GM18520 (cell line): ENCODE measurements around the gene PGS1.
"Not testable (repeated sequence)": the region's sequence is repeated elsewhere in the genome, so short reads cannot be mapped to it uniquely, and the experiment has no call there.

Experiments used
- ATAC-seq: cut with Tn5 transposase; IDR thresholded peaks from one replicate; pipeline ENCODE4 v1.9.1; 2021; ENCODE audit not compliant: unreplicated experiment

The PGS1 gene

DNA sequence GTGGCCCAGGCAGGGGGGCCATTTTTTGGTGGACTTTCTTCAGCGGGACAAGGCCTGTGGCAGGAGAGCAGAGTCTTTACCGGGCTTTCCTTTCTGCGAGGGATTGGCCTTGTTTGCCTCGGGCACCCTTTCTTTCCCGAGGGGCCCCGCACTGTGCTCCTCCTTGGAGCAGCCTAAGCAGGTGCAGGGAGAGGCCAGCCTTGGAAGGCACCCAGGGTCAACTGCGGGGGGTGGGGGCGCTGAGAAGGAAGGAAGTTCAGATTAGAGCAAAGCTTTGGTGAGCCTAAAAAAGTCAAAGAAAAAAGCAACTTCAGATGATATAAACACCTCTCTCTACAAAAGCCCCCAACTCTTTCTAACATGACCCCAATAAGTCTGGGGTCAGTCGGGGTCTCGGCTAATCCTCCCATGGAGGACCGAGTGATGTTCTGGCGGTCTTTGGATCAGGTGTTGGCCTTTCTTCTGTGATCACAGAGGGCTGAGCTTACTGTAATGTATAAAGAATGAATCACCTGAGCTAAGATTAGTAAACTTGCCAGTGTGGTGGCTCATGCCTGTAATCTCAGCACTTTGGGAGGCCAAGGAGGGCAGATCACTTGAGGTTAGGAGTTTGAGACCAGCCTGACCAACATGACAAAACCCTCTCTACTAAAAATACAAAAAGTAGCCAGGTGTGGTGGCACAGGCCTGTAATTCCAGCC lies 63.0 kb downstream of the PGS1 start:
- no peak for ATAC-seq

DNA sequence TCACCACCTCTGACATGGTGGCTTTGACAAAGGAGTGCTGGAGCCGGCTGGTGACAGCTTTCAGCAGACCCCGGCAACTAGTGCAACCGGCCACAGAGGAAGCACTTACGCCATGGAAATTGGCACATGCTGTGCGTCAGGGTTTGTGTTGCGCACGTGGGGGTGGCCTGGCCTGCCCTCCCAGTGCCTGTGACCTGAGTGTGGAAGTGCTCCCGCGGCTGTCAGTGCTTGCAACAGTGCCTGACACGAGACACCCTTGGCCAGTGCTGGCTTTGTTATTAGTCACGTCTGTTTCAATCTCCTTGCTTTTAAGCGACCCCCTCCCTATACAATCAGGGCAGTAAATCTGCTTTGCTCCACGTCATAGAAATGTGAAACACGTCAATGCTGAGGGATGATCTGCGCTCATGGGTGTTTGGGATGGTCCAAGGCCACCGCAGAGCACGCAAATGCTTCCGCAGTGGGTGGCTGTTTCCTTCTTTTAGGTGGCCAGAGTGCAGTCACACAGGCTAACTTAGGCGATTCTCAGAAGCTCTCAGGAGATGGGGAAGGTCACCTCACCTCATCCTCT lies 64.3 kb downstream of the PGS1 start:
- no peak for ATAC-seq

- no peak for ATAC-seq
Measured at GRCh38 chr17:78444392-78444791, 65.9 kb downstream of the PGS1 start.

GRCh38 chr17:78446833-78447232 lies 68.4 kb downstream of the PGS1 start:
- no peak for ATAC-seq

GRCh38 chr17:78448356-78448993 lies 70.0 kb downstream of the PGS1 start:
- ATAC-seq: no peak

DNA sequence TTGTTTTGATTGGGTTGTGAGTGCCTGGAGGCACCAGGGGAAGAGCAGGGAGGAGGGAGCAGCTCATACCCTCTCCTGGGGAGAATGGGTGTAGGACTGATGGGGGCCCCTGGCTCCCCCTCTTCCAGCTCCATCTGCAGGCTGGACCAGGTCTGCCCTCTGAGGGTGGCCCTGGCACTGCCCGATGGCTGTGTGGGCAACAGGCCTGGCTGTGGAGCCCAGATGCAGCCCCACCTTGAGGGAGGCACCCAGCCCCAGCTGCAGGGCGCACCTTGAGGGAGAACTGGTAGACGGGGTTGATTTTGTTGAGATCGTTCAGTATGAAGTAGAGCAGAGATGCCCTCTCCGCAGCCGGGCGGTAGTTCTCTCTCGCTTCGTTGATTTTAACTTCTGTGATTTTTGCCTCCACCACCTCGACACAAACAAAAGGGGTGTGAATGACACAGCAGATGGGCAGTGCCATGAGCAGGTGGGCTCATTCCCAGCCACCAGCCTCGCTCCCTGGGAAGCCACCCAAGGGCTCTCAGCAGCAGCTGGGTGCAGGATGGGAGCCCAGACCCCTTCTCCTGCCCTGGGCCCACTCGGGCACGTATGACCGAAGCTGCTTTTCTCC lies 71.6 kb downstream of the PGS1 start:
- no peak for ATAC-seq

DNA sequence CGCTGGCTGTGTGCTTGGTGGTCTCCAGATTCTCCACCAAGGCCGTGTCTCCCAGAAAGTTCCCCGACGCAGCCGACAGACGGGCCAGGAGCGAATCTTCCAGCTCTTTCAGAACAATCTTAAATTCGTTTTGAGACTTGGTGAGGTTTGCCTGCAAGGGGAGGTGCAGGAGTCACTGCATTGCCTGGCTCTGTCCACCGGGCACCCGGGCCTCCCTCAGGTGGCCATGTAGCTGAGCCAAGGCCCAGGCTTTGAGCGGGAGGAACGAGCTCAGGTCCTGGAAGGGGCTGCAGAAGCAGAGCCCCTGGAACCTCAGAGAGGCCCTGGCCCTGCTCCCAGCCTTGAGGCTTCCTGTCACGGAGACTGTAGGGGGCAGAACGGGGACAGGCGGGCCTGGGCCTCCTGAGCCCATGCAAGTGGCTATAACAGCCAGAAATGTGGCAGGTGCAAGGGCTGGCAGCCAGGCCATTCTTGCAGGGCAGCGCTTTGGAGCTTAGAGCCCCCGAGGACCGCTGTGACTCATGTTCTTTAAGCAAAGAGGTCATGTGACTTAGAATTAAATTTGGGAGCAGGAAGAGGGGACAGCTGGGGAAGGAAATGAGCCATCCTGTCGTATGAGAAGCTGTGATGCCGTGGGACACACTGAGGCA lies 72.4 kb downstream of the PGS1 start:
- no peak for ATAC-seq

DNA sequence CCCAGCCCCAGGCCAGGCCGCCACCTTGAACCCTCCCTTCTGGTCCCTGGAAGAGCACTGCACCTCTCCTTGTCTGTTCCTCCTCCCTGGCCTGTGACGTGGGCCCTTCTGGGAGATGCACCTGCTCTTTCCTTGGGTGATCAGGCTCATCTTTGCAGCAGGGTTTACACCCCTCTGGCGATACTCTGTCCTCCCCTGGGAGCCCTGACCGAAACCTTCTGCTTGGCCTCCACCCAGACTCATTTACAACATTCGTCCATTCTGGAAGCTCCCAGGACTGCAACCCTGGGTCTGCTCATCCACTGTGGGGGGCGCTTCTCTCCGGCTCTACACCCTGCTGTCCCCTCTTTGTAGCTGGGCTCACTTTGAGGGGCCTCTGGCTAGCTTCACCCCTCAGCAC lies 73.3 kb downstream of the PGS1 start:
- no peak for ATAC-seq

GRCh38 chr17:78454346-78454745 lies 75.9 kb downstream of the PGS1 start:
- ATAC-seq: no peak

- ATAC-seq: no peak
Measured at GRCh38 chr17:78458091-78458490, 79.6 kb downstream of the PGS1 start.

DNA sequence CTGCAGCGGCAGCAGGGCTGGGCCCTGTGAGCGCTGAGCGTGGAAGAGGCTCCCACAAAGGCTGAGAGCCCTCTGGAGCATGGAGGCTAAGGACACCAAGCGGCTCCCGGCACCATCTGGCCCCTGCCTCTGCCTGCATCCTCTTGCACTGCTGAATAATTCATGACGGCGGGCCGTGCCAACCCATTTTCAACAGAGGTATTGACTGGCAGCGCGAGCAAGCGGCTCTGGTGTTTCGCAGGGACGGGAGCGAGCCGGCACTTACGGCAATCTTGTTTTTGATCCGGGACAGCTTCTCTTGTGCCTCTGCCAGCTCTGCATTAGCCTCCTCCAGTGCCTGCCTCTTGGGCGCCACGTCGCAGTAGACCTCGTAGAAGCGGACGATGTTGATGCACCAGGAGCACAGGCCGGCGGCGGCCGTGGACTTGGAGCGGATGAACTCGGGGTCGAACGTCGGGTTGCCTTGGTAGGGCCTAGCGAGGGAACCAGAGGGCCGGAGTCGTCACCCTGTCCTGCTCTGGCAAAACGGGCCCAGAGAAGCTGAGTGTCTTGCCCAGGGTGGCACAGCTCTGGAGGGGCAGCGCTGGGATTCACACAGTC lies 80.4 kb downstream of the PGS1 start:
- no peak for ATAC-seq

DNA sequence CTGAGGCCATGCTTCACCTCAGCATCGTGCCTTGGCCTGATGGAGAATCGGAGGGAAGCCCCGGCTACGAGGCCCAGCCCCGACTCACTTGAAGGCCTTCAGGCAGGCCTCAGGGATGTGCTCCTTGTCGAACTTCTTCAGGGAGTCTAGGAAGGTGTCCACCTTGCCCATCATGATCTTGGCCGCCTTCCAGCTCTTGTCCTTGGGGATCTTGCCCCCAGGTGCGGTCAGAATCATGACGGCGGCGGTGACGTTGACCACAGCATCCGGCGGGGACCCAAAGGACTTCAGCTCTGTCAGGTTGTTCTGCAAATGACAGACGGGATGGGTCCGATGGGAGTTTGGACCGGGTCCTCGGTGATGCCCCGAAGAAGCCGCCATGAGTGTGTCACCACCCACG lies 81.2 kb downstream of the PGS1 start:
- ATAC-seq: no peak

GRCh38 chr17:78460176-78460675 lies 81.8 kb downstream of the PGS1 start:
- no peak for ATAC-seq

- ATAC-seq: no peak
Measured at GRCh38 chr17:78460951-78461798, 82.7 kb downstream of the PGS1 start.

- ATAC-seq: no peak
Measured at GRCh38 chr17:78461799-78462053, 83.3 kb downstream of the PGS1 start.

- ATAC-seq: no peak
Measured at GRCh38 chr17:78462148-78462547, 83.7 kb downstream of the PGS1 start.

- not testable (repeated sequence) for ATAC-seq
Measured at GRCh38 chr17:78466109-78466785, 87.8 kb downstream of the PGS1 start.

- no peak for ATAC-seq
Measured at GRCh38 chr17:78466786-78467715, 88.6 kb downstream of the PGS1 start.

DNA sequence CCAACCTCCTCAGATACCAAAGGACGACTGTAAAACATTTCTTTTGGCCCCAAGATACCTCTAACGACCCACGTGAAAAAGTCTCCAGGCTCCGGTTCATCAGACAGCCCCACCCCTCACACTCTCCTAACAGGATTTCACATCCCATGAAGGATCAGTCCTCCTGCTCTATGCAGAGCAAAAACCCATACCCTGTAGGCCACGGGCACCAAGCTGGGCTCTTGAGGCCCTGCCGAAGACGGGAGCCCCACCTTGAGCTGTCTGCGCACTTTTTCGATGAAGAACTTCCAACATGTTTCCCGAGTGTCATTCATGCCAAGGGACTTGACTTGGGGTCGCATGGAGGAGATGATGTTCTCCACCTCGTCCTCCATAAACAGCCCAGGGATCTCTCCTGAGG lies 89.9 kb downstream of the PGS1 start:
- ATAC-seq: no peak
